ENCODE data around the gene CRYBG2.
"Not testable (repeated sequence)": the region's sequence is repeated elsewhere in the genome, so short reads cannot be mapped to it uniquely, and the experiment has no call there.

The CRYBG2 gene

GRCh38 chr1:26306290-26307229 is 47.4 kb downstream of the CRYBG2 start, which contains the start of gene UBXN11:
Gene UBXN11 (minus strand): TSS chr1:26306636. CDS start chr1:26302883, 3,753 bp downstream.
- H3K4me3 Mint-ChIP-seq, result peak within 1 kb of the TSS; percentile 96
- no peaks in the 10 kb centered on the region for H3K9me3 Mint-ChIP-seq
- H3K27me3 Mint-ChIP-seq, result no peaks in the 10 kb centered on the region
- peaks cover 42% of the 10 kb centered on the region for H3K4me1 Mint-ChIP-seq (ENCODE audit: low read depth)
- H3K27ac Mint-ChIP-seq, result peak within 1 kb of the TSS; percentile 95
- H3K36me3 Mint-ChIP-seq (ENCODE audit: low read depth), result no peaks in the 10 kb centered on the region

GRCh38 chr1:26305667-26306289 is 48.2 kb downstream of the CRYBG2 start:
- no peaks in the 10 kb centered on the region for H3K9me3 Mint-ChIP-seq
- H3K27me3 Mint-ChIP-seq, result no peaks in the 10 kb centered on the region
- peaks cover 42% of the 10 kb centered on the region for H3K4me1 Mint-ChIP-seq (ENCODE audit: low read depth)
- H3K27ac Mint-ChIP-seq, result peak overlapping the region; percentile 95
- no peaks in the 10 kb centered on the region for H3K36me3 Mint-ChIP-seq (ENCODE audit: low read depth)
- peak overlapping the region; percentile 96 for H3K4me3 Mint-ChIP-seq

- Mint-ChIP-seq H3K4me1 (ENCODE audit: low read depth) (peaks cover 35% of the 10 kb centered on the region), H3K27ac (no peak overlapping the region), H3K27me3 (no peaks in the 10 kb centered on the region), H3K4me3 (no peak overlapping the region), H3K36me3 (ENCODE audit: low read depth) (no peaks in the 10 kb centered on the region), H3K9me3 (no peaks in the 10 kb centered on the region)
These were observed 51.1 kb downstream of the CRYBG2 start for GRCh38 chr1:26302733-26303405.

DNA sequence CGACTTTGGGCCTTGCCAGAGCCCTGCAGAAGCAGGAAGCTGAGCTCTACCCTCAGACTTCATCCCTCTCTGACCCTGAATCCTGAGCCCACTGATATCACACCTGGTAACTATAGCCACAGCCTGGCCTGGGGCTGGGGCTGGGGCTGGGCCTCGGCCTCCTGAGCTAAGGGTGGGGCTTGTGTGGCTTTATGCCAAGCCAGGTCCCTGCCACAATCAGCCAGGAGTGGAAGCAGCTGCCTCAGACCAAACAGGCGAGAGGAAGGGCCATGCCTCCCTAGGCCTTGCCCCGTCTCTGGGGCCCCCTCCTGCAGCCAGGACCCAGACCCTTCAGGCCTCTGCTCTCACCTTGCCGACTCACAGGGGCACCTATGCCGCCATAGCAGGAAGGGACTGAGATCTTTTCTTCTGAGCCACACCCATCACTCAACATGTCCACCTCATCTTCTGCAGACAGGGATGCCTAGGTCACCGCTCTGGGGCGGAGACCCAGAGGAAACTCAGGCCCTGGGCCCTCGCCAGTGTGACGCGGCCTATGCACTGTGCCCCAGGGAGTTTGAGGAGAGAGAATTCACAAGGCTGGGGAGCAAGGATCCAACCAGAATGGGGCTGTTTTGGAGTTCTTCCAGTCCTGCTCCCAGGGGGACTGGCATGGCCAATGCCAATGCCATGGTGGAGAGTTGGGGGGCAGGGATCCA is 53.2 kb downstream of the CRYBG2 start:
- H3K36me3 Mint-ChIP-seq (ENCODE audit: low read depth), result no peaks in the 10 kb centered on the region
- H3K27me3 Mint-ChIP-seq, result no peaks in the 10 kb centered on the region
- H3K4me1 Mint-ChIP-seq (ENCODE audit: low read depth), result peaks cover 16% of the 10 kb centered on the region
- H3K27ac Mint-ChIP-seq, result peak overlapping the region; percentile 52
- no peaks in the 10 kb centered on the region for H3K9me3 Mint-ChIP-seq
- no peak overlapping the region for H3K4me3 Mint-ChIP-seq

DNA sequence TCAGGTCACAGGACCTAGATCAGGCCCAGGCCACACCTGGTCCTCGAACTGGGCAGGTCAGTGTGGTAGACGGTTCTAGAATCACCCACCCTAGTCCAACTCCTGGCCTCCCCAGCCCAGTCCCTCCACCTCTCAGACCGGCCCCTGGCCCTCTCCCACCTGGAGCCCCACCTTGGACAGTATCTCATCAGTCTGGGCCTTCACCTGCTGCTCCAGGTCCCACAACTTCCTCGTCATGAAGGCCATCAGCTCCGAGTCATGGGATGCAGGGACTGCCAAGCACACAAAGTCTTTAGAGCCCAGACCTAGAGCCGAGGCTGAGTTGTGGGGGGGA is 56.2 kb downstream of the CRYBG2 start:
- Mint-ChIP-seq H3K4me1 (ENCODE audit: low read depth) (peaks cover 14% of the 10 kb centered on the region), H3K4me3 (no peak overlapping the region), H3K27me3 (no peaks in the 10 kb centered on the region), H3K9me3 (no peaks in the 10 kb centered on the region), H3K27ac (no peak overlapping the region), H3K36me3 (ENCODE audit: low read depth) (peaks cover 12% of the 10 kb centered on the region)

GRCh38 chr1:26297057-26297790 is 56.7 kb downstream of the CRYBG2 start:
- Mint-ChIP-seq H3K36me3 (ENCODE audit: low read depth) (peaks cover 13% of the 10 kb centered on the region), H3K27ac (no peak overlapping the region), H3K4me1 (ENCODE audit: low read depth) (peaks cover 16% of the 10 kb centered on the region), H3K9me3 (no peaks in the 10 kb centered on the region), H3K4me3 (no peak overlapping the region), H3K27me3 (no peaks in the 10 kb centered on the region)

DNA sequence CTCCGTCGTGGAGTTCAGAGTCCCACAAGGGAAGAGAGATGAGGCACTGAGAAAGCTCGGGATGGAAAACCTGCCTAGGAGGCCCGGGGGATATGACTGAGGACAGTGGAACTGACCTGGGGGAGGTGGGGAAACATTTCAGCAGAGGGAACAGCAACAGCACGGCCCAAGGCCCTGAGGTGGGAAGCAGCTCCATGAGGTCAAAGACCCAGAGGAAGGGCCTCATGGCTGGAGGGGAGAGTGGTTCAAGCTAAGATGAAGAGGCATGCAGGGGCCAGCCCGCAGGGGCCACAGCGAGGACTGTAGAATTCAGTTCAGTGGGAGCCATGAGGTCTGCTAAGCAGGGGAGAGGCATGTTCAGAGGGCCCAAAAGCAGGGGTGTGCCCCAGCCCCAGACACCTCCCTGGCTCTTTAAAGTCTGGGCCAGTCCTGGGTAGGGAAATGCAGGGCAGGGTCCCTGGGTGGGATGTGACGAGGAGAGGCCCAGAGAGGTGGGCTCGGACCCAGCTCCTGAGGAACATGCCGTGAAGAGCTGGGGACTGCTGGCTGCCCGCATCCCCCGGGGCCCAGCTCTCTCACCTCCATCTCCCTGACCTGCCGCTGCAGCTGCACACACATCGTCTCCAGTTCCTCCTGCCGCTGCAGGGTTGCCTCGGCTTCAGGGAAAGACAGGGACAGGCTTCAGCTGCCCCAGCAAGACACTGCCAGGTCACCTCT is 57.4 kb downstream of the CRYBG2 start:
- Mint-ChIP-seq H3K4me1 (ENCODE audit: low read depth) (peaks cover 23% of the 10 kb centered on the region), H3K4me3 (no peak overlapping the region), H3K36me3 (ENCODE audit: low read depth) (peaks cover 13% of the 10 kb centered on the region), H3K27me3 (no peaks in the 10 kb centered on the region), H3K27ac (no peak overlapping the region), H3K9me3 (no peaks in the 10 kb centered on the region)

DNA sequence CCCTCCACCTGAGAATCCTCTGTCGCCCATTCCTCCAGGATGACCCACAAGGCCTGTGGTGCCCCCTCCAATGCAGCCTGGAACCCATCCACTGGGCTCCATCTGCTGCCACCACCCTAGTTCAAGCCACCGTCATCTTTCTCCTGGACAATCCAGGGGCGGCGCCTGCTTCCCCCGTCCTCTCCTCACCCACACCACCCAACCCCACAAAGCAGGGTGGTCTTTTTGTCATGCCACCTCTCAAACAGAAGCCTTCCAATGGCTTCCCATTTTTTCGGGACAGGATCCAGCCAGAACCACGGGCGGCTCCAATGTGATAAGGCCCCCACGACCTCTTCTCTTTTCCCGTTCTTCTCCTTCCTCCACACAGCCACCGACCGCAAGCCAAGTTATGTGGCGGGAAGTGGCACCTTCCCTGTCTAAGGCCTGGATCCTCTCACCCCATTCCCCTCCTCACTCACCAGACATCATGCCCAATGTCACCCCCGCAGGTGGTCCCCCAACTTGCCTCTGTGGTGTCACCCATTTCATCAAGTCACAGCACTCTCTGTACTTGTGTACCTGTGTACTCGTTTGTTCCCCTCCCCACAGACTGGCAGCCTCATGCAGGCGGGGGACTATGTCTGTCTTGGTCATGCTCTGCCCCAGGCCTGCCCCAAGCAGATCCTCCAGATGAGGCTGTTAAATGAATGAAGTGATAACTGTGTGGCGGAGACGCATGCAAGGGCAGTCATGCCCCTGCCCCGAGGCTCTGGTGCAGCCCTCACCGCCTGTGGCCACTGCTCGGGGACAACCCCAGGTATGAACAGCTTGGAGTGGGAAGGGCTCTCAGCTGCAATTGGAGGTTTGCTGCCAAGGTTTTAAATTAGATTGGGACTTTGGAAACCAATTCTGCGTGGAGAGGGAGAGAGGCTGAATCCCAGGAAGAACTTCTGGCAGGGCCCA is 58.5 kb downstream of the CRYBG2 start:
- Mint-ChIP-seq H3K9me3 (no peaks in the 10 kb centered on the region), H3K27ac (no peak overlapping the region), H3K27me3 (no peaks in the 10 kb centered on the region), H3K4me1 (ENCODE audit: low read depth) (peaks cover 33% of the 10 kb centered on the region), H3K4me3 (no peak overlapping the region), H3K36me3 (ENCODE audit: low read depth) (peaks cover 13% of the 10 kb centered on the region)

DNA sequence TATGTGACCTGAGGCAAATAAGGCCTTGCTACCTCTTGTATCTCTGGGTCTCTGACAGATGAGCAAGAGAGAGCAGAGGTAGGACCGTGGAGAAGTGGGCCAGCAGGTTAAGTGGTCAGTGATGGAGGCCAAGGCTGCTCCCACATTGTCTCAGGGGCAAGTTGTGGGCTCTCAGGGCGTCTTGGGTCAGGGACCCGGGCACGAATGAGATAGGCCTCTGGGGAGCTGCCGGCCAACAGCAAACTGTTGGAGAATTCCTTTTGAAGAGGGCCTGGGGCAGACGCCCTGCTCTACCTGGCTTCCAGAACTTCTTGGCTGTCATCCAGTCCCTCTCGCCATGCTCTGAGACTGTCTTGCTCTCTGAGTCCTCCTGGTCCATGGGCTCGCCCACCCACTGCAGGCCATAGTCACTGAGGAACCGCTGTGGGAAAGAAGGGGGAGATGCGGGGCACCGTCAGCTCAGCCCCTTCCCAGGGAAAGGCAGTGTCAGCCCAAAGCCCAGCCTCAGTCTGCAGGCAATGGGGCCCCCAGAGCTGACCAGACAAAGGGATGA is 59.9 kb downstream of the CRYBG2 start:
- H3K27me3 Mint-ChIP-seq, result no peaks in the 10 kb centered on the region
- H3K4me3 Mint-ChIP-seq, result no peak overlapping the region
- H3K27ac Mint-ChIP-seq, result no peak overlapping the region
- H3K36me3 Mint-ChIP-seq (ENCODE audit: low read depth), result peaks cover 13% of the 10 kb centered on the region
- no peaks in the 10 kb centered on the region for H3K9me3 Mint-ChIP-seq
- peaks cover 42% of the 10 kb centered on the region for H3K4me1 Mint-ChIP-seq (ENCODE audit: low read depth)

- H3K9me3 Mint-ChIP-seq, H3K4me3 Mint-ChIP-seq, H3K27me3 Mint-ChIP-seq: not testable (repeated sequence)
These were observed 61.2 kb downstream of the CRYBG2 start for GRCh38 chr1:26292735-26293134.

GRCh38 chr1:26291939-26292338 is 62.0 kb downstream of the CRYBG2 start:
- peaks cover 13% of the 10 kb centered on the region for H3K36me3 Mint-ChIP-seq (ENCODE audit: low read depth)
- no peak overlapping the region for H3K4me3 Mint-ChIP-seq
- H3K27ac Mint-ChIP-seq, result peak overlapping the region; percentile 99

More at GRCh38 chr1:26292735-26293134, 61.2 kb downstream of the CRYBG2 start:
- peaks cover 13% of the 10 kb centered on the region for H3K36me3 Mint-ChIP-seq (ENCODE audit: low read depth)
- H3K4me1 Mint-ChIP-seq (ENCODE audit: low read depth), result peaks cover 54% of the 10 kb centered on the region
- not testable (repeated sequence) for H3K27ac Mint-ChIP-seq

DNA sequence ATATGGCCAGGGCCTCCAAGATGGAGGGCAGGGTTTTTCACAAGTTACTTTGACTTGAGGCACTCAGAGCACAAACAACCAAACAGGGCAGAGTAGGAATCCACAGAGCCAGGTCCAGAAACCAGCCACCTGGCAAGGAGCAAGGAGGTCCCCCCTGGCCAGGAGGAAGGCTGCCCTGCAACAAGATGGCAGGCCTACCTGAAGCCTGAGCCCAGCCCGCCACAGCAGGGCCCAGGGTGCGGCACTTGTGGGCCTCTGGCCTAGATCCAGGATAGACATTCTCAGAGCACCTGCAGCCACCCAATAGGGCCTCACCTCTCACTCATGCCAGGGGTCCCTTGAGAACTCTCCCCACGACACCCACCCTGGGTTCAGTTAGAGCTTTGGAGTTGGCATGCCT is 62.5 kb downstream of the CRYBG2 start:
- Mint-ChIP-seq H3K9me3 (no peaks in the 10 kb centered on the region), H3K36me3 (ENCODE audit: low read depth) (peaks cover 13% of the 10 kb centered on the region), H3K27ac (peak overlapping the region; percentile 99), H3K27me3 (no peaks in the 10 kb centered on the region), H3K4me3 (no peak overlapping the region), H3K4me1 (ENCODE audit: low read depth) (peaks cover 67% of the 10 kb centered on the region)

More at GRCh38 chr1:26291939-26292338, 62.0 kb downstream of the CRYBG2 start:
- Mint-ChIP-seq H3K4me1 (ENCODE audit: low read depth) (peaks cover 62% of the 10 kb centered on the region), H3K27me3 (no peaks in the 10 kb centered on the region), H3K9me3 (no peaks in the 10 kb centered on the region)

Measured in stimulated activated naive CD8-positive, alpha-beta T cell treated with anti-CD3 and anti-CD28 coated beads, Interleukin-15, Interleukin-2, amounts not matched to agents 100 ng/mL and 50 ng/mL, for 24 hours (primary cell).